Bronchial epithelial cell (primary cell): ENCODE measurements around the gene HUNK. TPM values are rescaled to one million over a fixed set of nuclear protein-coding genes. Genes with fewer than 3 reads are reported as not detected.

Experiments
- DNase-seq: peaks from one replicate; pipeline ENCODE4 v3.0.0-alpha.2; 2010; ENCODE audit warnings: low read depth
- FAIRE-seq: peaks from 2 replicates; lab custom pipeline; 2011; peaks lifted over from hg19 to GRCh38; lab: Jason Lieb, UNC
- H3K27me3 ChIP-seq: 2 replicates; pipeline ENCODE4 v1.5.1; 2011; ENCODE audit warnings: low read length; ENCODE audit not compliant: control insufficient read depth, insufficient read depth
- H3K36me3 ChIP-seq: 2 replicates; pipeline ENCODE4 v1.5.1; 2011; ENCODE audit warnings: low read length; ENCODE audit not compliant: control insufficient read depth, insufficient read depth
- H3K4me3 ChIP-seq: 2 replicates; pipeline ENCODE4 v1.5.1; 2011; ENCODE audit warnings: mild to moderate bottlenecking, low read depth, low read length, control low read depth
- CTCF ChIP-seq: IDR thresholded peaks from 2 replicates; pipeline ENCODE4 v1.5.1; 2011; ENCODE audit warnings: mild to moderate bottlenecking, moderate library complexity, low read length, control low read depth, inconsistent platforms; ENCODE audit not compliant: insufficient read depth, severe bottlenecking
- total RNA-seq: library from RNA; depleted of rRNA; stranded (reverse); fragments of >200 nt; gene quantifications from 2 replicates; pipeline ENCODE4 v1.2.1, GENCODE V29; 2014

Gene HUNK
- total RNA-seq, 1 donor from 2014 or later: under 0.01 TPM

GRCh38 chr21:31972622-31973021 lies 99.8 kb downstream of the HUNK start:
- TF ChIP-seq CTCF: no peak
- Histone ChIP-seq H3K27me3 (no peaks in the 10 kb centered on the region), H3K4me3 (no peak overlapping the region), H3K36me3 (no peaks in the 10 kb centered on the region)
- DNase-seq (no peak), FAIRE-seq (no peak)

- Histone ChIP-seq H3K36me3 (no peaks in the 10 kb centered on the region), H3K27me3 (no peaks in the 10 kb centered on the region), H3K4me3 (no peak overlapping the region)
- TF ChIP-seq CTCF: no peak
- no peak for FAIRE-seq
- no peak for DNase-seq
Observed at GRCh38 chr21:31973402-31973944, 100.7 kb downstream of the HUNK start.

GRCh38 chr21:31974454-31974985 lies 101.7 kb downstream of the HUNK start:
- no peak for TF ChIP-seq CTCF
- H3K27me3 ChIP-seq: no peaks in the 10 kb centered on the region

GRCh38 chr21:31975491-31975890 lies 102.7 kb downstream of the HUNK start:
- H3K4me3 ChIP-seq: no peak overlapping the region
- H3K36me3 ChIP-seq: no peaks in the 10 kb centered on the region
- no peak for FAIRE-seq
- no peak for DNase-seq
- no peaks in the 10 kb centered on the region for H3K27me3 ChIP-seq
- no peak for TF ChIP-seq CTCF

More at GRCh38 chr21:31974454-31974985, 101.7 kb downstream of the HUNK start:
- no peaks in the 10 kb centered on the region for H3K36me3 ChIP-seq
- DNase-seq (no peak), FAIRE-seq (no peak)
- no peak overlapping the region for H3K4me3 ChIP-seq

- FAIRE-seq (no peak), DNase-seq (no peak)
- Histone ChIP-seq H3K27me3 (no peaks in the 10 kb centered on the region), H3K36me3 (no peaks in the 10 kb centered on the region), H3K4me3 (no peak overlapping the region)
- no peak for TF ChIP-seq CTCF
Observed at GRCh38 chr21:31977816-31978215, 105.0 kb downstream of the HUNK start.

GRCh38 chr21:31983120-31983519 lies 110.3 kb downstream of the HUNK start:
- FAIRE-seq (no peak), DNase-seq (no peak)
- no peaks in the 10 kb centered on the region for H3K36me3 ChIP-seq
- H3K27me3 ChIP-seq: no peaks in the 10 kb centered on the region
- no peak overlapping the region for H3K4me3 ChIP-seq
- no peak for TF ChIP-seq CTCF
